Nephron (organoid): ENCODE measurements around the gene FFAR2.
A peak's percentile ranks its signal among the peaks of the same experiment; 100 is the strongest.

Source experiments
- H3K27ac Mint-ChIP-seq, 3 experiments: 2 replicates each; pipeline ENCODE4 v1.8.0; 2020; ENCODE audit warnings: mixed read lengths in 3 of 3, mild to moderate bottlenecking in 2 of 3, moderate library complexity in 1 of 3
- H3K27me3 Mint-ChIP-seq: 2 replicates; pipeline ENCODE4 v1.8.0; 2021; ENCODE audit warnings: low read depth, mild to moderate bottlenecking, moderate library complexity, mixed read lengths
- H3K36me3 Mint-ChIP-seq: 2 replicates; pipeline ENCODE4 v1.8.0; 2020; ENCODE audit warnings: low read depth, mixed read lengths
- H3K4me1 Mint-ChIP-seq: 2 replicates; pipeline ENCODE4 v1.8.0; 2020; ENCODE audit warnings: mixed read lengths
- H3K4me3 Mint-ChIP-seq, 3 experiments: 2 replicates each; pipeline ENCODE4 v1.8.0; 2020; ENCODE audit warnings: mild to moderate bottlenecking in 3 of 3, mixed read lengths in 3 of 3, moderate library complexity in 2 of 3
- H3K9me3 Mint-ChIP-seq: 2 replicates; pipeline ENCODE4 v1.8.0; 2020; ENCODE audit warnings: mixed read lengths
- CTCF ChIP-seq, 3 experiments: fragments of 200-600 bp; sonication (generic); IDR thresholded peaks; one replicate each; pipeline ENCODE4 v1.5.0; 2021; ENCODE audit warnings: antibody characterized with exemption in 3 of 3; ENCODE audit not compliant: unreplicated experiment in 3 of 3

FFAR2 gene

GRCh38 chr19:35454663-35455062, 6.6 kb downstream of the FFAR2 start:
- TF ChIP-seq CTCF (IDR thresholded peaks at IDR 0.05; ENCODE audit: unreplicated experiment in 3 of 3): no peak
- Mint-ChIP-seq H3K36me3 (no peaks in the 10 kb centered on the region), H3K9me3 (no peaks in the 10 kb centered on the region), H3K27ac (no peak overlapping the region), H3K27me3 (peaks cover 10% of the 10 kb centered on the region), H3K4me1 (peaks cover 19% of the 10 kb centered on the region), H3K4me3 (no peak overlapping the region)

- peaks cover 25% of the 10 kb centered on the region for H3K4me1 Mint-ChIP-seq
- no peak overlapping the region for H3K4me3 Mint-ChIP-seq
- H3K27me3 Mint-ChIP-seq: peaks cover 6% of the 10 kb centered on the region
- no peaks in the 10 kb centered on the region for H3K36me3 Mint-ChIP-seq
- H3K27ac Mint-ChIP-seq: no peak overlapping the region
- H3K9me3 Mint-ChIP-seq: no peaks in the 10 kb centered on the region
- no peak for TF ChIP-seq CTCF (IDR thresholded peaks at IDR 0.05; ENCODE audit: unreplicated experiment in 3 of 3)
Observed at GRCh38 chr19:35455616-35456201, 7.7 kb downstream of the FFAR2 start.

- Mint-ChIP-seq H3K9me3 (no peaks in the 10 kb centered on the region), H3K4me1 (peaks cover 28% of the 10 kb centered on the region), H3K36me3 (no peaks in the 10 kb centered on the region), H3K27me3 (peaks cover 6% of the 10 kb centered on the region), H3K27ac (no peak overlapping the region), H3K4me3 (no peak overlapping the region)
- TF ChIP-seq CTCF (IDR thresholded peaks at IDR 0.05; ENCODE audit: unreplicated experiment in 3 of 3): no peak
Observed at GRCh38 chr19:35457173-35457572, 9.1 kb downstream of the FFAR2 start.

DNA sequence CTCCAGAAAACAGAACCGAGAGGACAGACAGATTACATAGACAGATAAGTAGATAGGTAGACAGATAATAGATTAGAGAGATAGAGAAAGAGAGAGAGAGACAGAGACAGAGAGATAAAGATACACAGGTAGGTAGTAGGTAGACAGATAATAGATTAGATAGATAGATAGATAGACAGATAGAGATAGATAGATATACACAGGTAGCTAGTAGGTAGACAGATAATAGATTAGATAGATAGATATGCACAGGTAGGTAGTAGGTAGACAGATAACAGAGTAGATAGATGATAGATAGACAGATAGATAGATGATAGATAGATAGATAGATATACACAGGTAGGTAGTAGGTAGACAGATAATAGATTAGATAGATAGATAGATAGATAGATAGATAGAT, 10.1 kb downstream of the FFAR2 start:
- Mint-ChIP-seq H3K9me3 (peaks cover 3% of the 10 kb centered on the region), H3K27me3 (peaks cover 6% of the 10 kb centered on the region), H3K4me3 (no peak overlapping the region), H3K4me1 (peaks cover 36% of the 10 kb centered on the region), H3K27ac (peak overlapping the region; percentile 86 to 94 (median 93)), H3K36me3 (no peaks in the 10 kb centered on the region)
- no peak for TF ChIP-seq CTCF (IDR thresholded peaks at IDR 0.05; ENCODE audit: unreplicated experiment in 3 of 3)

- H3K27ac Mint-ChIP-seq: peak overlapping the region; percentile 86 to 94 (median 93)
- H3K4me3 Mint-ChIP-seq: peak overlapping the region in 2 of 3 experiments; percentile 14 to 55
- H3K27me3 Mint-ChIP-seq: peaks cover 6% of the 10 kb centered on the region
- no peak for TF ChIP-seq CTCF (IDR thresholded peaks at IDR 0.05; ENCODE audit: unreplicated experiment in 3 of 3)
- peaks cover 36% of the 10 kb centered on the region for H3K4me1 Mint-ChIP-seq
- peaks cover 3% of the 10 kb centered on the region for H3K9me3 Mint-ChIP-seq
- no peaks in the 10 kb centered on the region for H3K36me3 Mint-ChIP-seq
Observed at GRCh38 chr19:35458731-35459391, 10.8 kb downstream of the FFAR2 start.
